Breast epithelium (tissue), 3 donors: ENCODE measurements around the gene FIG4.

Experiments
- CTCF ChIP-seq, 3 donors: fragments of 450-650 bp; IDR thresholded peaks; one replicate each; pipeline ENCODE4 v1.5.1; 2016 to 2017; ENCODE audit warnings: antibody characterized with exemption in 3 of 3, mild to moderate bottlenecking in 3 of 3, moderate library complexity in 3 of 3
- POLR2A ChIP-seq: fragments of 450-650 bp; IDR thresholded peaks from one replicate; pipeline ENCODE4 v1.6.1; 2016; ENCODE audit warnings: antibody characterized with exemption, mild to moderate bottlenecking, moderate library complexity
- POLR2AphosphoS5 ChIP-seq, 3 donors: sonication (generic); formaldehyde crosslinking; IDR thresholded peaks; one replicate each; pipeline ENCODE4 v1.6.1; 2017; ENCODE audit warnings: antibody characterized with exemption in 3 of 3

GRCh38 chr6:109740787-109741186, 49.7 kb downstream of the FIG4 start:
- TF ChIP-seq CTCF (IDR thresholded peaks at IDR 0.05) (no peak), POLR2AphosphoS5 (IDR thresholded peaks at IDR 0.05) (no peak), POLR2A (no peak)
